ENCODE measurements around the gene PALD1. TPM values are rescaled to one million over a fixed set of nuclear protein-coding genes. Genes with fewer than 3 reads are reported as not detected.

Gene PALD1
- not detected in 2 replicates for polyA plus RNA-seq

DNA sequence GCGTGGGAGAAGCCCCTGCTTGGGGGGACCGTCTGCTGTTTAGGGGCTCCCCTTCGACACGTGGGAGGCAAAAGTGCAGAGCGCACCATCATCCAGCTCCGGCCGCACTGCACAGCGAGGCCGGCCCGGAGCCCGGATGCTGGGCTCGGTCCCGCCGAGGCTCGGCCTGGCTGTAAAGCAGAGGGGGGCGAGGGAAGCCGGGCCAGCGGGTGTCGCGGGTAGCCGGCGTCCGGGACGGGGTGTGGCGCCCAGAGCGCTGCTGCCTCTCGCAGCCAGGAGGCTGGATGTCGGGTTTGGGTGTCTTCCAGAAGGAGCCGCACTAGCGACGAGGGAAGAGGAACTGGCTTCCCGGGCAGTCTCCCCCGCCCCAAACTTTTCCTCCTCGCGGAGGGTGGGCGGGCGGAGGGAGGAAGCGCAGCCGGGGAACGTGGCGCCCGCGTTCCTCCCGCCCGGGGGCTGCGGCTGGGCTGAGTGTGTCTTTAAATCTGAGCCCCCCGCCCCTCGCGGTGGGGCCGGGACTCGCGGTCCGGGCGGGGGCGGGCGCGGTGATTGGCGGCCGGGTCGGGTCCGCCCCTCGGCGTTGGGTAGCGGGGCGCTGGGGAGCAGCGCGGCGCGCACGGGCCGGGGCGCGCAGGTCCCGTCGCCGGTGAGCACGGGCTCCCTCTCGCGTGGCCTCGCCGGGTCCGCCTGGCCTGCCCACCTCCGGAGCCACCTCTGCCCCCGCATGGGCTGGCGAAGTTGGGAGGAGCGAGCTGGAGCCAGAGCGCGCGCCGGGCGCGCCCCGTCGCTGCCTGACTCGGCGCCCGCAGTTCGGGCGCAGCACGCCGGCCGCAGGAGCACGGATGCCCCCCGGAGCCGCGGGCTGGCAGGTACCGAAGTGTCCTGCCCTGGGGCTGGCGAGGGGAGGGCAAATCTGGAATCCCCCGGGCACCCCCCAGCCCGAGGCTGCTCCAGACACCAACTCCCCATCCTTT lies at the start of gene PALD1:
PALD1 (plus strand) TSS at position 577 of the 974 bp plus-strand sequence. CDS start 47,185 bp downstream, outside the sequence.

DNA sequence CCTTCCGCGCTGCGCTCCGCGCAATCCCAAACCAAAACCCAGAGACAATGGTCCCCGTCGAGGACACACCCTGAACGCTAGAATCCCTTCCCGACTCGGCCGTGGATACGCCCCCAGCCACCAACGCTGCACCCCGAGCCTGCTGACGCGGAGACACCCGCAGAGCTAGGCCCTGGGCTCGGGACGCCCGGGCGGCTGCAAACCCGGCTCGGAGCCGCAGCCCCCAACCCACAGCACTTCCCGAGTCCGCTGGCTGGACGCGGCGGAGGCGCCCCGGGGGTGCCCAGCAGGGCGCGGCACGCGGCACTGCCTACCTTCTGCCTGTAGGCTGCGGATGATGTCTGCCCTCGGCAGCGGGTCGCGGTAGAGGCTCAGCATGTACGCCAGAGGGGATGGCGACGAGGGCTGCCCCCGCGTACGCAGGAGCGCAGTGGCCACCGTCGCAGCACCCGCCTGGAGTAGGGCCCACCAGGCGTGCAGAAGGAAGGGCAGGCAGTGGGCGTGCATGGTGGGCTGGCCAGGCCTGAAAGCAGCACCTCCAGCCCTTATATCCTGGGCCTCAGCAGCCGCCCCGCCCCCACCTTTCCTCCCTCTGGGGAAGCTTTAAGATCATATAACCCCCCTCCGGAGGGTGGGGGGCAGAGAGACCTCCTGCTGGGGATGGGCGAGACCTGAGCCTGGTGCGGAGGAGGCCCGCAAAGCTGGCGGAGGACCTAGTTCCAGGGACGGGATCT lies 37.2 kb upstream of the PALD1 start, which contains the start of gene NODAL:
NODAL (minus strand) TSS at position 521 of the 734 bp plus-strand sequence; CDS start at position 507, 14 bp downstream.

DNA sequence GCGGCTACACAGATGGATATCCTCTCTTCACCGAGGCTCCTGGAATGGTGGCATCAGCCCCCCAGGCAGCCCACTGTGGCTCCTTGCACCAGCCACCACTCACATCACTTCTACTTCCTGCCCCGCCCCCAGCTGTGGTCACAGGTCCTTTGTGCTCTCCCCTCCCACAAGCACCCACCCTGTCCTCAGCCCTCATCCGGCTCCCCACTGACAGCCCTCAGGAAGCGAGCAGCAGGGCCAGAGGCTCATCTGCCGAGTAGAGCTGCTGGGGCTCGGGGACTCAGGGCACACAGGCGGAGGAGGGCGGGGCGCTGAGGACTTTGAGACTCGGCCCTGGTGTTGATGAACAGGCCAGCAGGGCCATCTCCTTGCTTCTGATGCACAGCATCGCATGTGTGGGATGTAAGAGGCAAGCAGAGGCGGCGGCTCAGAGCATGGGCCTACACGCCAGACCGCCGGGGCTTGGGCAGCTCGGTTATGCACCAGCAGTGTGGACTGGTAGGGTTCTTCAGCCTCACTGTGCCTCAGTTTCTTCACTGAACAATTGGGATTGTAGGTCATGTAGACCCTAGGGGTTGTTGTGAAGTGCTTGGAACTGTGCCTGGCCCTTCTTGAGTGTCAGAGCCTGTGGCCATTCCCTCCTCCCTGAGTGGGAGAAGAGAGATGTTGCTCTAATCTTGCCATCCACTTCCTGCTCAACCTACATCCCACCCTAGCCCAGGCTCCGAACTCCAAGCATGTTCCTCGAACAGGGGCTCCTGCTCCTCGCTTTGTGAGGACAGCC lies 124.3 kb downstream of the PALD1 start, which contains the start of gene PRF1:
PRF1 (minus strand) TSS at position 77 of the 784 bp plus-strand sequence. CDS start 1,839 bp downstream, outside the sequence.

Other genes starting within 250 kb of the PALD1 start
- 305 and 356 TPM in 2 replicates for gene PPA1, start 245.3 kb upstream of the PALD1 start, polyA plus RNA-seq
- 0.13 and 0.71 TPM in 2 replicates for gene NPFFR1, start 194.8 kb upstream of the PALD1 start, polyA plus RNA-seq
- 0.21 and 1.9 TPM in 2 replicates for gene LRRC20, start 96.1 kb upstream of the PALD1 start, polyA plus RNA-seq
- gene EIF4EBP2, start 74.6 kb upstream of the PALD1 start, polyA plus RNA-seq: 6.7 and 7.3 TPM in 2 replicates
- gene NODAL, start 37.1 kb upstream of the PALD1 start, polyA plus RNA-seq: 0.99 TPM in 1 of 2 replicates, not detected in the other
- not detected in 2 replicates for gene PRF1, start 124.0 kb downstream of the PALD1 start, polyA plus RNA-seq
- not detected in 2 replicates for gene ADAMTS14, start 193.7 kb downstream of the PALD1 start, polyA plus RNA-seq